OCI-LY1 (cell line): ENCODE data around the gene PHYHIPL.

Experiments
- H2AFZ ChIP-seq: fragments of 200-600 bp; sonication (generic), shearing (Covaris generic); 2 replicates; pipeline ENCODE4 v1.6.0; 2014; ENCODE audit warnings: antibody characterized with exemption, mild to moderate bottlenecking, low read length
- H3F3A ChIP-seq: fragments of 200-600 bp; sonication (generic), shearing (Covaris generic); 2 replicates; pipeline ENCODE4 v1.6.0; 2014; ENCODE audit warnings: mild to moderate bottlenecking, antibody characterized with exemption, low read length, moderate library complexity; ENCODE audit not compliant: insufficient read depth
- H3K27ac ChIP-seq: fragments of 200-600 bp; sonication (generic); 2 replicates; pipeline ENCODE4 v1.5.1; 2014; ENCODE audit warnings: low read length, mixed run types, mild to moderate bottlenecking, low read depth; ENCODE audit not compliant: poor library complexity, severe bottlenecking
- H3K27me3 ChIP-seq: fragments of 200-600 bp; sonication (generic); 2 replicates; pipeline ENCODE4 v1.6.0; 2014; ENCODE audit warnings: antibody characterized with exemption, mild to moderate bottlenecking, low read length, moderate library complexity; ENCODE audit not compliant: insufficient read depth
- H3K36me3 ChIP-seq: fragments of 200-600 bp; sonication (generic); 2 replicates; pipeline ENCODE4 v1.6.1; 2014; ENCODE audit warnings: mild to moderate bottlenecking, antibody characterized with exemption, low read length, moderate library complexity, mixed read lengths; ENCODE audit not compliant: insufficient read depth
- H3K4me1 ChIP-seq: fragments of 200-600 bp; sonication (generic); 2 replicates; pipeline ENCODE4 v1.5.1; 2014; ENCODE audit warnings: mild to moderate bottlenecking, low read length, moderate library complexity; ENCODE audit not compliant: insufficient read depth, severe bottlenecking
- H3K4me2 ChIP-seq: fragments of 200-600 bp; sonication (generic), shearing (Covaris generic); 2 replicates; pipeline ENCODE4 v1.6.1; 2014; ENCODE audit warnings: low read length
- H3K4me3 ChIP-seq: fragments of 200-600 bp; sonication (generic); 2 replicates; pipeline ENCODE4 v1.5.1; 2014; ENCODE audit warnings: low read length, low read depth, mild to moderate bottlenecking, mixed read lengths; ENCODE audit not compliant: poor library complexity, severe bottlenecking
- H3K79me2 ChIP-seq: fragments of 200-600 bp; shearing (Covaris generic); 2 replicates; pipeline ENCODE4 v1.6.1; 2016; ENCODE audit warnings: mixed run types, low read length, mixed read lengths; ENCODE audit not compliant: insufficient read depth
- H3K9ac ChIP-seq: fragments of 200-600 bp; sonication (generic), shearing (Covaris generic); 2 replicates; pipeline ENCODE4 v1.6.1; 2014; ENCODE audit warnings: mild to moderate bottlenecking, low read length, mixed read lengths
- H3K9me2 ChIP-seq: fragments of 200-600 bp; sonication (generic), shearing (Covaris generic); 2 replicates; pipeline ENCODE4 v1.6.1; 2014; ENCODE audit warnings: low read depth, mild to moderate bottlenecking, low read length, mixed read lengths
- H3K9me3 ChIP-seq: fragments of 200-600 bp; shearing (Covaris generic); 2 replicates; pipeline ENCODE4 v1.6.1; 2014; ENCODE audit warnings: low read length, mixed read lengths
- H4K20me1 ChIP-seq: fragments of 200-600 bp; sonication (generic), shearing (Covaris generic); 2 replicates; pipeline ENCODE4 v1.6.0; 2016; ENCODE audit warnings: mild to moderate bottlenecking, low read length; ENCODE audit not compliant: insufficient read depth
- EZH2 ChIP-seq: fragments of 200-600 bp; sonication (generic), shearing (Covaris generic); IDR thresholded peaks from 2 replicates; pipeline ENCODE4 v1.8.0; 2017; ENCODE audit warnings: borderline replicate concordance, mixed run types, mild to moderate bottlenecking, antibody characterized with exemption, low read length, moderate library complexity, mixed read lengths
- TF ChIP-seq, protein P1 (sequence below): fragments of 200-600 bp; sonication (generic), shearing (Covaris generic); IDR thresholded peaks from 2 replicates; pipeline ENCODE4 v1.5.1; 2017; ENCODE audit warnings: mild to moderate bottlenecking, antibody characterized with exemption, low read length, moderate library complexity, mixed read lengths

Gene PHYHIPL

DNA sequence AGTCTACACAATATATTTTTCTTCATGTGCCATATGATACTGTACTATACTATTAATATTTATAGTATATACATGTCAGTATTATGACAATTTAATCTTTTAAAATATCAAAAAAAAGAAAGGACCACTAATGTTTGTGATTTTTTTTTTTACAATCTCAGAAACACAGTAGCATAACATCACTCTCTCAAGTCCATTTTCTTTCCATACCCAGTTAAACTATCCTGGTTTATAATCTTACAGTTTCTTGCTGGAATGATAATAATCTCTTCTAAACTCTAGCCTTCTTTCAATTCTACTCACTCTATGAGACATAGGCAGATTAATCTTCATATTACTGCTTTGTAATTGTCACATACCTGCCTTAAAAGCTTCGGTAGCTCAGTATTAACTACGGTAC, 8.9 kb upstream of the PHYHIPL start:
- H3K9ac ChIP-seq = no peak overlapping the region
- H3K27ac ChIP-seq = no peak overlapping the region
- no peak overlapping the region for H2AFZ ChIP-seq
- H3K4me3 ChIP-seq = no peak overlapping the region
- H3K27me3 ChIP-seq = no peaks in the 10 kb centered on the region
- no peak overlapping the region for H3K4me2 ChIP-seq
- H3F3A ChIP-seq = no peaks in the 10 kb centered on the region
- H4K20me1 ChIP-seq = no peaks in the 10 kb centered on the region
- no peaks in the 10 kb centered on the region for H3K4me1 ChIP-seq
- no peaks in the 10 kb centered on the region for H3K79me2 ChIP-seq
- H3K36me3 ChIP-seq = no peaks in the 10 kb centered on the region
- no peak for TF ChIP-seq EZH2
- TF ChIP-seq, protein P1, sequence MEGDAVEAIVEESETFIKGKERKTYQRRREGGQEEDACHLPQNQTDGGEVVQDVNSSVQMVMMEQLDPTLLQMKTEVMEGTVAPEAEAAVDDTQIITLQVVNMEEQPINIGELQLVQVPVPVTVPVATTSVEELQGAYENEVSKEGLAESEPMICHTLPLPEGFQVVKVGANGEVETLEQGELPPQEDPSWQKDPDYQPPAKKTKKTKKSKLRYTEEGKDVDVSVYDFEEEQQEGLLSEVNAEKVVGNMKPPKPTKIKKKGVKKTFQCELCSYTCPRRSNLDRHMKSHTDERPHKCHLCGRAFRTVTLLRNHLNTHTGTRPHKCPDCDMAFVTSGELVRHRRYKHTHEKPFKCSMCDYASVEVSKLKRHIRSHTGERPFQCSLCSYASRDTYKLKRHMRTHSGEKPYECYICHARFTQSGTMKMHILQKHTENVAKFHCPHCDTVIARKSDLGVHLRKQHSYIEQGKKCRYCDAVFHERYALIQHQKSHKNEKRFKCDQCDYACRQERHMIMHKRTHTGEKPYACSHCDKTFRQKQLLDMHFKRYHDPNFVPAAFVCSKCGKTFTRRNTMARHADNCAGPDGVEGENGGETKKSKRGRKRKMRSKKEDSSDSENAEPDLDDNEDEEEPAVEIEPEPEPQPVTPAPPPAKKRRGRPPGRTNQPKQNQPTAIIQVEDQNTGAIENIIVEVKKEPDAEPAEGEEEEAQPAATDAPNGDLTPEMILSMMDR = no peak
- no peaks in the 10 kb centered on the region for H3K9me2 ChIP-seq
- no peaks in the 10 kb centered on the region for H3K9me3 ChIP-seq

DNA sequence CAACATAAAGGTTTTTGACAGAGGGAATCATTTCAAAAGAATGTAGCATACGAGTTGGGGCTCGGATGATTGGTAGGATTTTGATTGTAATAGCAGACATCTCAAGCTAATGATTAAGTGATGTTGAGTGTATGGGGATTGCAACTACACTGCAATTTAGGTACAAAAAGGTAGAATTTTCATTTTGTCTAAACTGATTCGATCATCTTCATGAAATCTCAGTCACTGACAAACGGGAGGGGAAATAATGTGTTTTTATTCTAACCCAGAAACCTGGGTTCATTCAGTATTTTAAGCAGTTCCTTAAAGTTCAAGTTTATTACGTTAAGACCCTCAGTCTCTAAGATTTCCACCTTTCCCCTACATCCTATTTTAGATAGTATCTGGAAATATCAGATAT, 3.9 kb upstream of the PHYHIPL start:
- Histone ChIP-seq H3K9me2 (no peaks in the 10 kb centered on the region), H3K4me3 (no peak overlapping the region), H4K20me1 (no peaks in the 10 kb centered on the region), H3K9ac (no peak overlapping the region), H3K79me2 (no peaks in the 10 kb centered on the region), H3F3A (no peaks in the 10 kb centered on the region), H3K36me3 (no peaks in the 10 kb centered on the region), H3K4me1 (no peaks in the 10 kb centered on the region), H3K27me3 (no peaks in the 10 kb centered on the region), H3K4me2 (no peak overlapping the region), H2AFZ (no peak overlapping the region), H3K27ac (no peak overlapping the region), H3K9me3 (no peaks in the 10 kb centered on the region)
- TF ChIP-seq, protein P1 = no peak
- TF ChIP-seq EZH2 = no peak

DNA sequence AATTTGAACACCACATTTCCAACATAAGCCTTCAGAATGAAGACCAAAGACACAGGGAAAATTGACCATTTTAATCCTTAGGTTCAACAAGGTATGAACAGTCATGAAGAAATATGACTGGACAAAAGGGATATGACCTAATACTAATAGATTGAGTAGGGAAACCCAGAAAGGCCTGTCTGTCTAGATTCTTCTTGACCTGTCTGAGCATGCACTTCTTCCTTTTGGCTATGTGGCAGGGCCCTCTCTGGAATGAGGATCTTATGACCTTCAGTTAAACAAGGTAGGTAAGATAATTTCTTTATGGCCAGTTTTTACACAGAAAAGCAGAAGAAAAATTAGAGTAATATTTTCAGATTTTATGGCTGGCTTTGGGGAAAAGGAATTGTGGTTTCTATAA, 3.0 kb upstream of the PHYHIPL start:
- no peaks in the 10 kb centered on the region for H3K9me3 ChIP-seq
- no peaks in the 10 kb centered on the region for H4K20me1 ChIP-seq
- no peaks in the 10 kb centered on the region for H3F3A ChIP-seq
- H3K4me1 ChIP-seq = no peaks in the 10 kb centered on the region
- H2AFZ ChIP-seq = no peak overlapping the region
- no peak overlapping the region for H3K4me3 ChIP-seq
- H3K4me2 ChIP-seq = no peak overlapping the region
- no peaks in the 10 kb centered on the region for H3K79me2 ChIP-seq
- TF ChIP-seq, protein P1 = no peak
- no peak for TF ChIP-seq EZH2
- no peaks in the 10 kb centered on the region for H3K36me3 ChIP-seq
- H3K9ac ChIP-seq = no peak overlapping the region
- no peaks in the 10 kb centered on the region for H3K27me3 ChIP-seq
- no peak overlapping the region for H3K27ac ChIP-seq
- no peaks in the 10 kb centered on the region for H3K9me2 ChIP-seq
